ENCODE results near the gene A1BG.
A peak's percentile ranks its signal among the peaks of the same experiment; 100 is the strongest.
"Not testable (repeated sequence)": the region's sequence is repeated elsewhere in the genome, so short reads cannot be mapped to it uniquely, and the experiment has no call there.

Gene A1BG

DNA sequence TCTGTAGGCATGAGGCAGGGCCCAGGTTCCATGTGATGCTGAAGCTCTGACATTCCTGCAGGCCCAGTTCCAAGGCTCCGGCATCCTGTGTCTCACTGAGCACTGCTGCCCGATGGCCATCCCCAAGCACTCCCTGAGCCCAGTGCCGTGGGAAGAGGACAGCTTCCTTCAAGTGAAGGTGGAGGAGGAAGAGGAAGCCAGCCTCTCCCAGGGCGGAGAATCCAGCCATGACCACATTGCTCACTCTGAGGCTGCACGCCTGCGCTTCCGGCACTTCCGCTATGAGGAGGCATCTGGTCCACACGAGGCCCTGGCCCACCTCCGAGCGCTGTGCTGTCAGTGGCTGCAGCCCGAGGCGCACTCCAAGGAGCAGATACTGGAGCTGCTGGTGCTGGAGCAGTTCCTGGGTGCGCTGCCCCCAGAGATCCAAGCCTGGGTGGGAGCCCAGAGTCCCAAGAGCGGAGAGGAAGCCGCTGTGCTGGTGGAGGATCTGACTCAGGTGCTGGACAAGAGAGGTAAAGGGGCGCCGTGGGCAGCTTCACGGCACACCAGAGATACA is 18.5 kb downstream of the A1BG start:
- DNase-seq (ENCODE audit: low read depth), result no peak

DNA sequence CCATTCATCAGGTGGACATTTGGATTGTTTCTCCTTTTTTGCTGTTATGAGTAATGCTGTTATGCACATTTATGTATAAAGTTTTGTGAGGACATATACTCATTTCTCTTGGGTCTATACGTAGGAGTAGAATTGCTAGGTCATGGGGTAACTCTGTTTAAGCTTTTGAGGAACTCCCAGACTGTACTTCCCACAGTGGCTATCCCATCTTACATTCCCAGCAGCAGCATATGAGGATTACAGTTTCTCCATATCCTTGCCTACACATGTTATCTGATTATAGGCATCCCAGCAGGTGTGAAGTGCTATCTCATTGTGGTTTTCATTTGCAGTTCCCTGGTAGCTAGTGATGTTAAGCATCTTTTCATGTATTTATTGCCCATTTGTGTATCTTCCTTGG is 20.6 kb downstream of the A1BG start:
- no peak for DNase-seq (ENCODE audit: low read depth)

DNA sequence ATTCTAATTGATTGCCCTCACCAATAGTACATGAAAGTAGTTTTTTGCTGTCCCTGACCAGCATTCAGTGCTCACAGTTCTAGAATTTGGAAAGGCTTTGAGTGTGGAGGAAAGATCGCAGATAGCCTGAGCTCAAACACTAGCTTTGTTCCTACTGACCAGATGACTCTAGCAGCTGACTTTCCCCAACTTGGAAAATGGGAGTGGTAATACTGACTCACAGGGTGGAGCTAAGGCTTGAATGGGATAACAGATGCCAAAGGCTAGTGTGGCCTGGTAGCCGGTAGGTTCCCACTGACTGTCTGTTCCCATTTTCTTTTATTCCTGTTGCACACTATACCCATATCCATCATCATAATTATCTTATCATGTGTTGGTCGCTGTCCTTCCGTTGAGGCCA is 22.8 kb downstream of the A1BG start:
- DNase-seq (ENCODE audit: low read depth), result no peak

DNA sequence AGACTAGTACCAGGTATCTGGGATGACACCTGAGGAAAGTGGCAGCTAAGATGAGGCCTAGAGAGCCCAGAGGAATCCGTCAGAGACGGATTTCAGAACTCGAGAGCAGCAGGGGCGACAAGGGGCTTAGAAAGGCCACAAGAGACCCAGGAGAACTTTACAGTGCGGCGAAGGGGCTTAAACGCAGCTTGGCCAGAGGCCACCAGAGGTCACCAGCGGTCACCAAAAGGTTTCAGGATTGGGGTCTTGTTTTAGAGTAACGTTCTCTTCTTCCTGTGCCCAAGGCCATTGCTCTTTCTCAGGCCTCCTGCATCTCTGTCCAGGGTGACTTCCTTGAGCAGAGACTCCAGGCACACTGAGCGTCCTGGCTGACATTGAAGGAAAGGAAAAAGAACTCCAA is 24.3 kb downstream of the A1BG start:
- no peak for DNase-seq (ENCODE audit: low read depth)

DNA sequence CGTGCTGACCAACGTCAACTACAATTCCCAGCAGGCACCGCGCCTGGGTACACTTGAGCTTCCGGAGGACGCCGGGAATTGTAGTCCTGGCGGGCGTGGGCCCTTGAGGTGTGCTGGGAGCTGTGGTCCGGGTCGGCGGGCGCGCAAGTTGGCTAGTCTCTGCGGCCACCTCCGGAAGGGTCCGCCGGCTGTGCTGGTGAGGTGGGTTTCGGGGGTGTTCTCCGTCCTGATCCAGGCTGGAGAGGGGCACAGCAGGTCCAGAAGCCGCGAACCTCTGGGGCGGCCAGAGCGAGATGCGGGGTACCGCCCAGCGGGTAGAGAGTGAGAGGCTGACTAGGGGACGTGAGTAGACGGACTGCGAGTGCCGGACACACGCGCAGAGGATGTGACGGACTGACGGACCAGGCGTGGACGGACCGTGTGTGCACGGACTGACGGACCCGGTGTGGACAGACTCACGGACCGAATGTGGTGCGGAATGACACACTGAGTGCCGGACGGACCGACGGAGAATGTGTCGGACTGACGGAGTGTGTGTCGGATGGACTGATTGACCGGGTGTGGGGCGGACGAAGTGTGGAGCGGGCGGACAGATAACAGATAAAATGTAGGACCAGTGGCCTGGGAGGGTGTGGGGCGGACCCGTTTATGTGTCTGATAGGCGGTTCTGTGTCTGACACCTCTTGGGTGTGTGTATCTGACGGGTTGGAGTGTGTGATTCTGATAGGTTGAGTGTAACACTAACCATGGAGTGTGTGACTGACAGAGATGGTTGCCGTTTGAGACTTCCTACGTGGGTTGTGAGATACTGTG is 26.2 kb downstream of the A1BG start, which contains the start of gene ZSCAN22:
Gene ZSCAN22, plus strand, starts transcription at position 81 of the 813 bp plus-strand sequence. CDS start 7,809 bp downstream, outside the sequence.
- peak; percentile 83 for DNase-seq (ENCODE audit: low read depth)

DNA sequence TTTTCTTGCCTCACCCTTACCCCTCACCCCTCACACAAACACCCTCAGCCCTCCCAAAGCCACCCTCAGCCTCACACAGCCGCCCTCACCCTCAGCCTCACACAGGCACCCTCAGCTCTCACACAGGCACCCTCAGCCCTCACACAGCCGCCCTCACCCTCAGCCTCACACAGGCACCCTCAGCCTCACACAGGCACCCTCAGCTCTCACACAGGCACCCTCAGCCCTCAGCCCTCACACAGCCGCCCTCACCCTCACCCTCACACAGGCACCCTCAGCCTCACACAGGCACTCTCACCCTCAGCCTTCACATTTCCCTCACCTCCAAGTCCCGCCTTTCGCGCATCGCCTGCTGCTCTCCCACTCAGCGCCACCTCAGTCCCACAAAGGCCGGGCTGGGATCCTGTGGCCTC is 26.8 kb downstream of the A1BG start:
- DNase-seq (ENCODE audit: low read depth), result no peak

DNA sequence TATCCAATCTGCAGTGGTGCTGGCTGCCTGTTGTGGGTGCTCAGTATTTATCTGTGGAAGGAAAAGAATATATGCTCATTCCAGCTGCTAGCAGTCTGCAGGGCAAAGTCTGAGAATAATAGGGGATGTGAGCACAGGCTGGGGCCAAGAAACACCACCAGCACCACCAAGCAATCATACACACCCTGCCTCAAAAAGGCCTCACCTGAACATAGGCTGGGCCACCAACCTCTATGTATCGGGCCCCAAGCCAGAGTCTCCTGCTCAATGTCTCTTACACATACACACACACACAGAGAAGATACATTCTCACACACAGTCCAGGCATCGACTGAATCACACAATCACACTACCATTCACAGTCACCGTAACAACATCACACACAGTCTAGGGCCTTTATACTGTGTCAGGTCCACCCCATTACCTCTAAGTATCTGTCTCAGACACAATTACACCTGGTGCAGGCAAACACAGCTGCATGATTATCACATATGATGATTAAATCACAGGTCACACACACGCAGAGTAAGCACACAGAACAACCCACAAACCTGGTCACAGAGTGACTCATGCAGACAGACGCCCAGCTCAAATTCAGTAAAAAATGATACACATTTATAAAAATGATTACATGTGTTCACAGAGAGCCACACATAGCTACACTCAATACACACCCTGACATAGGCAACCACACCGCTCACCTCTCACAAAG is 27.8 kb downstream of the A1BG start:
- DNase-seq (ENCODE audit: low read depth), result no peak

DNA sequence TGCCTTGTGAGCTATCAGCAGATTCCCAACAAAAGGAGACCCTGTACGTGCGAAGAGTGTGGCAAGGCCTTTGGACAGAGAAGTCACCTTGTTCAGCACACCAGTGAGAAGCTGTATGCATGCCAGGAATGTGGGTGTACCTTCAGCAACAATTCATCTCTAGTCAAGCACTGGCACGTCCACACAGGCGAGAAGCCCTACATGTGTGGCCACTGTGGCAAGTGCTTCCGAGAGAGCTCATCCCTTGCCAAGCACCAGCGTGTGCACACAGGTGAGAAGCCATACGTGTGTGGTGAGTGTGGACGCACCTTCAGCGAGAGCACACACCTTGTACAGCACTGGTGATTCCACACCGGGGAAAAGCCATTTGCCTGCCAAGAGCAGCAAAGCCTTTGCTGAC is 34.1 kb downstream of the A1BG start:
- DNase-seq (ENCODE audit: low read depth), result no peak

DNA sequence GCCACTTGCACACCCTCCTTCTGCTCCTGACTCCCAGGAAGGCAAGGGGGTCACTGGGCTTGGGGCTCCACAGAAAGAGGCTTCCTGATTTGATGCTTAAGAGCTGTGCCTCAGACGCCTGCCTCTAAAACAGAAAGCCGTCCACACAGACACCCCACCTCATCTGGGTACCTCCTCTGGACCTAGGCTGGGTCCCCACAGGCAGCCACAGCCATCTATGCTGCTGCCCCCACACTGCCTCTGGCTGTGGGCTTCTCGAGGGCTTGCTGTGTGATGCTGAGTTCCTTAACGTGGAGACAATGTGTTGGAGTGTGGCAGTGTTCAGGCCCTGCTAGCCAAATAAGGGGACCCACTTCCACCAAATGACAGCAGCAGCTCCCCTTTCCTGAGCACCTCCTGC is 35.0 kb downstream of the A1BG start:
- DNase-seq (ENCODE audit: low read depth), result no peak

DNA sequence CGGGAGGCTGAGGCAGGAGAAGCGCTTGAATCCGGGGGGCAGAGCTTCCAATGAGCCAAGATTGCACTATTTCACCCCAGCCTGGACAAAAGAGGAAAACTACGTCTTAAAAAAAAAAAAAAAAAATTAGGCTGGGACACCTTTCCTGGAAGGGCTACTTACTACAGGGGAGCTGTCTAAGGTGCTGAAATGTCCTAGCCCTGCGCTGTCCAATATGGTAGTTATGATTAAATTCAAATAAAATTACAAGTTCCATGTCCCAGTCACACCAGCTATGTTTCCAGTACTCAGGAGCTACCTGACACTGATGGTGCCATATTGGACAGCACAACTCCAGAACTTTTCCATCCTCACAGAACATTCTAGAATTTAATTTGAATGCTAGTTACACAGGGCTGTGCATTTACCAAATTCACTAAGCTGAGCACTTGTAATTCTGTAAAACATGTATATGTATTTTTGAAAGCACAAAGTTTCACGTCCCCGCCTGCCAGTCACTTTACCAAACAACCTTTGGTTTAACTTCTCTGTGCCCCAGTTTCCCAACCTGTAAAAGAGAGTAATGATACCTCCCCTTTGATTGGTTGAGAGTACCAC is 35.7 kb downstream of the A1BG start:
- no peak for DNase-seq (ENCODE audit: low read depth)

DNA sequence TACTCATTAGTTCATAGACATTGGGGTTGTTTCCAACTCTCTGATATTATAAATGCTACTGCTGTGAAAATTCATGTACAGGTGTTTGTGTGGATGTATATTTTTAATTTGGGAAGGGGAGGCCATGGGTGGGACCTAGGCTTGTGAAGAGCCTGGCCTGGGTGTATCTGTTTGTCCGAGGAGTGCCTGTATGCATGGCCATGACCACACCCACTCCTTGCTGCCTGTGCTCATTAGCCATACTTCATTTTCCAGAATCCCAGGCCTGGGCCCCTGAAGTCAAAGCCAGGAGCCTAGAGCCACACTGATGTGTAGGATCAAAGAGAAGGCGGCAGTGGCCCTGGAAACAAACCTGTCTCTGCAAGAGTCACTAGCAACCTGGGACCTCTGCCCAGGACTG is 37.7 kb downstream of the A1BG start:
- no peak for DNase-seq (ENCODE audit: low read depth)

DNA sequence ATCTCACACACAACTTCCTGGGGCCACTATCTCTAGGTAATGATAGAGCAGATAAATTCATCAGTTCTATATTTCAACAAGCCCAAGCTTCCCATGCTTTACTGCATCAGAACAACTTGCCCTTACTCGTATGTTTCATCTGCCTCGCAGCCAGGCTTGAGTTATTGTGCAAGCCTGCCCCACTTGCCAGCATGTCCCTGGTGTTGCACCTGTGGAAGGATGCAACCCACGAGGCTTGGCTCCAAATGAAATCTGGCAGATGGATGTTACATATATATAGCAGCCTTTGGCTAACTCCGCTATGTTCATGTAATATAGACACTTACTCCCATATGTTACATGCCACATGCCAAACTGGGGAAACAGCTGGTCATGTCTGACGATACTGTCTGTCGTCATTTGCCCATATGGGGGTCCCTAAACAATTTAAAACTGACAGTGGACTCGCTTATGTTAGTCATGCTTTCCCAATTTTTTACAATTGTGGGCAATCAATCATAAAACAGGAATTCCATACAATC is 41.9 kb downstream of the A1BG start:
- DNase-seq (ENCODE audit: low read depth), result no peak

DNA sequence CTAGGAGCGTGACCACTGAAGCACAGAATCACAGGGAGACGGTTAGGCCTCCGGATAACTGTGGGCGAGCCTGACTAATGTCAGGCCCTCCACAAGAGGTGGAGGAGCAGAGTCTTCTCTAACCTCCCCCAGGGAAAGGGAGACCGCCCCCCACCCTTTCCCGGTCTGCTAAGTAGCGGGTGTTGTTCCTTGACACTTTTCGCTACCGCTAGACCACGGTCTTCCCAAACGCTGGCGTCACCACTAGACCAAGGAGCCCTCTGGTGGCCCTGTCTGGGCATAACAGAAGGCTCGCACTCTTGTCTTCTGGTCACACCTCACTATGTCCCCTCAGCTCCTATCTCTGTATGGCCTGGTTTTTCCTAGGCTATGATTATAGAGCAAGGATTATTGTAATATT is 42.6 kb downstream of the A1BG start:
- DNase-seq (ENCODE audit: low read depth), result not testable (repeated sequence)

DNA sequence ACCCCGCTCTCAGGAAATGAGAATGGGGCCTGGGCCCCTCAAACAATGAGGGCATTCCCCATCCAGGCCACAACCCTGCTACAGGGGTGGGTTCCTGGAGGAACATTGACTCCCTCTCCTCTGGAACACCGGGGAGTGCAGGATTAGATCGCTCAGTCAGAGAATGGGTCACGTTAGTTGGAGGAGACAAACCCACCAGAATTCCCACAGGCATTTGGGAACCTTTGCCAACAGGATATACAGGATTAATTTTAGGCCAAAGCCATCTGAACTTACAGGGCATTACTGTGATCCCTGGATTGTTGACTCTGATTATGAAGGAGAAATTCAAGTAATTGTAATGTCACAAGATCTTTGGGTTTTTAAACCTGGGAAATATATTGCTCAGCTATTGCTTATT is 45.6 kb downstream of the A1BG start:
- DNase-seq (ENCODE audit: low read depth), result no peak

DNA sequence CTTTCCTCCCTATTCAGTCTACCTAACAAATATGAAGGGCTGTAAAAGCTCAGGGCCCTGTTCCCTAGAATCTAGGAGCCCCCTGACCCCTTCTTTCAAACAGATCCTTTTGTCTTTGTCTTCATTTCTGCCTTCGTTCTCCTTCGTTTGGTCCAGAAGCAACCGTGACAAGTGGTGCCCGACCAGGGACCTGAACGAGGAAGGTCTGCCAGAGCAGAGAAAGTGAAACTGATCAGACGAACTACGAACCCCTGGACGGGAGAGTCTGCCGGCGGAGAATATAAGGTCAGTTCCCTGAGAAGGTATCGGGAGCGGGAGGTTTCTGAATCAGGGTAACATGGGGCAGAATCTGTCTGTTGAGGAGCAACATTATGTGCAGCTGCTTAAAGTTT is 47.4 kb downstream of the A1BG start:
- DNase-seq (ENCODE audit: low read depth), result no peak

DNA sequence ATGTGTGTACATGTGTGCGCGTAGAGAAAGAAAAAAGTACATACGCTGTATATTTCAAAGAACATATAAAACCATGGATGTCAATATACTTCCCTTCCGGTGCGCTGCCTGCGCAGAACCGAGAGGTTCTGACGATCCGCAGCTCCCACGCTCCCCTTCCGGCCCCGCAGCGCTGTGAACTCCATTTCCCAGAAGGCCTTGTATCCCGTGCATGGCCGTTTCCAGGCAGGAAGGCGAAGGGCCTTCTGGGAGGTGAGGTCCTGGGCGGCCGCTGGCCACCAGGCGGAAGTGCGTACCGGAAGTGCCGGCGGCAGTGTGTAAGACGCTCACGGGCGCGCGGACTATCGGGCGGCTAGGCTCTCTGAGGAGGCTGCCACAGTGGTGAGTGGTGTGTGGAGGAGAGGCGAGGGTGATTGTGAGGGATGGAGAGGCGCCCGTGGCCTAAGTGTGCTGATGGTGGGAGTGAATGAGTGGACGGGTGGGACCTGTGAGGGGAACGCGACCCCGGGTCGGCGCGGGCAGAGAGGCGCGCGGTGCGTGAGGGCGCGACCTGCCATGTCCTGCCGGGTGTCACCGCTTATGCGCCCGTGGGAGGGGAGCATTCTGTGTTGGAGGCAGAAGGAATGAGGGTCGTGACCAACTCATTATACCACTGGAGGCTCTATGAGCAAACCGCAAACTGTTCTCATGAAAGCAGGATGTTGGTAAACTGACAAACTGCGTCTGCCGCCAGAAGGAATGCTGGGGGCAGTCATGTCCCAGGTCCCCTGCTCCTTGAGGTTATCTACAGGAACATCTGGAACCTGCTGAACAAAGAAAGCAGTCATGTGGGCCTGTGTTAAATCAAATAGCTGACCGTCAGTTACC is 48.0 kb downstream of the A1BG start, which contains the start of gene ERVK3-1:
Gene ERVK3-1, plus strand, starts transcription at position 313 of the 867 bp plus-strand sequence. CDS start 6,792 bp downstream, outside the sequence.
- peak; percentile 85 for DNase-seq (ENCODE audit: low read depth)

DNA sequence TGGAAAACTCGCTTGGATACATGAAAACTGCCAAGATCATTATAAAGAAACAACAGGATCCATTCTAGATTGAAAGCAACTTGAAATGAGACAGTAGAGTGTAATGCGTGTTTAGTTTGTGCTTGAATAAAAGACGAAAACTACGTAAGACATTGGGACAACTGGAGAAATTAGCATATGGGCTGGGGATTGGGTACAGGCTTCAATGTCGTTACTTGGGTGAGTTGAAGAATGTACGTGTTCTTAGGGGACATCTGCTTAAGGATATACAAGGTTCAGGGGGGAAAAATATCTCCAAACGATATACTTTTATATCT is 48.6 kb downstream of the A1BG start:
- DNase-seq (ENCODE audit: low read depth), result no peak

DNA sequence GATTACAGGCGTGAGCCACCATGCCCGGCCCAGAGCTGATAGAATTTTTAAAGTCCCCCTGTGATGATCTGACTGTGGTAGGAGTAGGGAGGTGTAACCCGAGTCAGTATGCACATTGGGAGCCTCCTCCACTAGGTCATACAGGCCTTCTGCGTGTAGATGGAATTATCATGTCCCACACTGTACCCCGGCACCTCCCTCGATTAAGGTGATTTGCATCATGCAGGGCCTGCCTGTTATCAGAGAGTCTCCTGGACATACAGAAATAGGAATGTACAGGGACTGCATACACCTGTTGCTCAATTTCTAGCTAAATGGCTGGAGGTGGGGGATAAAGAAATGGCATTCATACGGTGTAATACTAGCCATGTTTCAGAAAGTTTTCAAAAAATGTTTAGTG is 49.0 kb downstream of the A1BG start:
- no peak for DNase-seq (ENCODE audit: low read depth)

DNA sequence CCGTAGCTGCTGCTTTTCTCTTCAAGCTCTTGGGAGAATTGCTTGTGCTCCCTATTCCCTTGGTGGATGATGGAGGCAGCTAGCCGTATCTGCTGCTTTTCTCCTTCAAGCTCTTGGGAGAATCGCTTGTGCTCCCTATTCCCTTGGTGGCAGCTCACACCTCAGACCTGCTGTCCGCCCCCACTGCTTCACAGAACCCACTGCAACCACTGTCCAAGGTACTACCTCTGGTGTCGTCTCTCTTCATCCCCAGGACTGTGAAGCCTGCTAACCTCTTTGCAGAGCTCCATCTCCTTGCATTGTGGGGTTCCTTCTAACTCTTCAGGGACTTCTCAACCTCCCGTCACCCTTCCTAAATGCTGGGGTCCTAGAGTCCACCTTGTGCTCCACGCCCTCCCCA is 52.7 kb downstream of the A1BG start:
- no peak for DNase-seq (ENCODE audit: low read depth)

DNA sequence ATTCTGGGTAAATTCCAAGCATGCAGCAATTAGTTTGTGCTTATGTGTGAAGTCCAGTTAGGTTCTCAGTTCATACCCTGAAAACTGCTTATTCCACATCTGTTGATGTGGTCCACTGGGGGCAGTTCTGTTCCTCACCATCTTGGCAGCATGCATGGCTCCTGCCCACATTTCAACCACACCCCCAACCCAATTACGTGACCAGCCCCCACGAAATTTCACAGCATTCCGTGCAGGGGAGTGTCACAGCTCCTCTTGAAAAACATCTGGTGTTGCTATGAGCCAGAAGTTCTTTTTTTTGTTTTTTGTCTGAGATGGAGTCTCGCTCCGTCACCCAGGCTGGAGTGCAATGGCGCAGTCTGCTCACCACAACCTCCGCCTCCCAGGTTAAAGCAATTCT is 57.2 kb downstream of the A1BG start:
- no peak for DNase-seq (ENCODE audit: low read depth)
